Heart right ventricle (tissue), 16 donors: ENCODE results near the gene ABCA6. TPM values are rescaled to one million over a fixed set of nuclear protein-coding genes. Genes with fewer than 3 reads are reported as not detected.

Experiments used
- ATAC-seq, 8 donors: fragments of 200-7000 bp; cut with Tn5 transposase; one replicate each; pipeline ENCODE4 v1.9.1; 2020; ENCODE audit warnings: mild to moderate bottlenecking in 8 of 8, moderate library complexity in 8 of 8, moderate number of reproducible peaks in 1 of 8
- DNase-seq, 2 donors: peaks; one replicate each; pipeline ENCODE4 v3.0.0-alpha.2; 2020
- H3K27ac ChIP-seq, 10 donors: fragments of 200-600 bp; sonication (generic) in 2 of 10; one replicate each; pipeline versions ENCODE4 v1.5.0 to v1.8.0; 2020 to 2022; ENCODE audit warnings: mild to moderate bottlenecking in 3 of 10
- H3K27me3 ChIP-seq, 7 donors: fragments of 200-600 bp; one replicate each; pipeline ENCODE4 v1.8.0; 2021 to 2022; ENCODE audit warnings: mild to moderate bottlenecking in 2 of 7
- H3K36me3 ChIP-seq, 9 donors: fragments of 200-600 bp; sonication (generic) in 1 of 9; one replicate each; pipeline versions ENCODE4 v1.5.0 to v1.8.0; 2020 to 2022; ENCODE audit warnings: mild to moderate bottlenecking in 2 of 9
- H3K4me1 ChIP-seq, 9 donors: fragments of 200-600 bp; sonication (generic) in 1 of 9; one replicate each; pipeline versions ENCODE4 v1.5.0 to v1.8.0; 2020 to 2022; ENCODE audit warnings: mild to moderate bottlenecking in 4 of 9
- H3K4me3 ChIP-seq, 10 donors: fragments of 200-600 bp; sonication (generic) in 2 of 10; one replicate each; pipeline versions ENCODE4 v1.5.0 to v1.8.0; 2020 to 2022; ENCODE audit warnings: mild to moderate bottlenecking in 7 of 10, moderate library complexity in 2 of 10
- H3K9me3 ChIP-seq, 11 donors: fragments of 200-600 bp in 10 of 11; sonication (generic) in 2 of 11; one replicate each; pipeline versions ENCODE4 v1.5.0 to v1.8.0; 2013 to 2022; ENCODE audit warnings: mild to moderate bottlenecking in 2 of 11, control low read depth in 1 of 11, moderate library complexity in 1 of 11
- WGBS, 2 donors: extraction: QIAGEN DNeasy Blood & Tissue Kit; methylation state at CpG; one replicate each; pipeline ENCODE4 v1.1.7; 2013; ENCODE audit warnings: inconsistent platforms in 1 of 2; 5-methylcytosine and 5-hydroxymethylcytosine counted together
- intact Hi-C, 10 donors: fragments of 100-400 bp; cut with DNase I; formaldehyde crosslinking; loops; one replicate each; pipeline versions ENCODE4 v1.11.1 to v1.14.2; 2022
- polyA plus RNA-seq, 2 donors: library from polyadenylated mRNA; stranded (reverse); fragments of 200-250 nt; gene quantifications; one replicate each; pipeline ENCODE4 v1.2.3, GENCODE V29; 2013
- total RNA-seq, 10 donors: library from RNA; stranded (reverse); fragmentation: NEBNext Ultra II Directional in 3 of 10; extraction: Animal tissue kit (Norgen Biotek cat#: 25700) in 3 of 10; gene quantifications; one replicate each; pipeline versions ENCODE4 v1.2.1 to v1.2.4, GENCODE V29; 2021 to 2023
- TF ChIP-seq, protein P1 (sequence below), 9 donors: fragments of 200-600 bp; sonication (generic) in 2 of 9; IDR thresholded peaks; one replicate each; pipeline versions ENCODE4 v1.5.0 to v1.8.0; 2021 to 2022; ENCODE audit warnings: antibody characterized with exemption in 9 of 9, mild to moderate bottlenecking in 5 of 9, moderate library complexity in 1 of 9
- donor health status: Arrhythmogenic right ventricular cardiomyopathy.
- donor health status: ischemic (EF 13 %, LVEDD 7.1; RV severe dilation, severe dysfunction).
- donor health status: healthy with polysubstance abuse.
- donor health status: DM: no; HTN: yes; CAD: no.
- donor health status: DM: no; HTN: no; CAD: no.
- donor health status: ischemic (EF 25% LVEDD 6.9; RV normal size, moderate dysfunction).
- donor health status: ischemic (EF 25% LVEDD 5.7; RV mildly dilated, moderate dysfunction).
- donor health status: healthy.
- donor health status: DM: yes; HTN: yes; CAD: no.
- donor health status: Ischemic cardiomyopathy.
- donor health status: ischemic (EF 35%, LVEDD 5.7; RV mildly dilated, moderate dysfunction).
- donor health status: nonischemic (EF 11% LVEDD 7.7; RV severe dilation, severe dysfunction).
- donor health status: DM: yes; HTN: yes; CAD: no.
- donor health status: PGD.
- donor health status: ischemic (EF 29% LVEDD 5.4; RV normal size, mild dysfunction).
- donor health status: nonischemic (EF 23%, LVEDD 6.1; RV moderate dilation, normal function).

The ABCA6 gene
- total and polyA plus RNA-seq, 12 donors: 5.7 to 38.0 (median 15.0) TPM

GRCh38 chr17:69046121-69046807 lies 95.4 kb downstream of the ABCA6 start:
- Histone ChIP-seq H3K36me3 (peaks cover 0 to 53% (median 15%) of the 10 kb centered on the region in 9 donors), H3K9me3 (peaks cover 0 to 8% (median 0%) of the 10 kb centered on the region in 11 donors), H3K27ac (peak overlapping the region in 5 of 10 donors; percentile 11 to 69 (median 64)), H3K27me3 (no peaks in the 10 kb centered on the region), H3K4me3 (no peak overlapping the region), H3K4me1 (peaks cover 0 to 38% (median 9%) of the 10 kb centered on the region in 9 donors)
- TF ChIP-seq, protein P1, sequence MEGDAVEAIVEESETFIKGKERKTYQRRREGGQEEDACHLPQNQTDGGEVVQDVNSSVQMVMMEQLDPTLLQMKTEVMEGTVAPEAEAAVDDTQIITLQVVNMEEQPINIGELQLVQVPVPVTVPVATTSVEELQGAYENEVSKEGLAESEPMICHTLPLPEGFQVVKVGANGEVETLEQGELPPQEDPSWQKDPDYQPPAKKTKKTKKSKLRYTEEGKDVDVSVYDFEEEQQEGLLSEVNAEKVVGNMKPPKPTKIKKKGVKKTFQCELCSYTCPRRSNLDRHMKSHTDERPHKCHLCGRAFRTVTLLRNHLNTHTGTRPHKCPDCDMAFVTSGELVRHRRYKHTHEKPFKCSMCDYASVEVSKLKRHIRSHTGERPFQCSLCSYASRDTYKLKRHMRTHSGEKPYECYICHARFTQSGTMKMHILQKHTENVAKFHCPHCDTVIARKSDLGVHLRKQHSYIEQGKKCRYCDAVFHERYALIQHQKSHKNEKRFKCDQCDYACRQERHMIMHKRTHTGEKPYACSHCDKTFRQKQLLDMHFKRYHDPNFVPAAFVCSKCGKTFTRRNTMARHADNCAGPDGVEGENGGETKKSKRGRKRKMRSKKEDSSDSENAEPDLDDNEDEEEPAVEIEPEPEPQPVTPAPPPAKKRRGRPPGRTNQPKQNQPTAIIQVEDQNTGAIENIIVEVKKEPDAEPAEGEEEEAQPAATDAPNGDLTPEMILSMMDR (IDR thresholded peaks at IDR 0.05): no peak
- intact Hi-C loops: loop anchor here in 1 of 10 donors (10.0 kb wide), 1 partner anchor 271 kb away; no protein-coding TSS in a partner anchor
- 68 to 73% methylated on average over 4 of the region's 4 CpGs for WGBS, 2 donors
- DNase-seq (no peak), ATAC-seq (no peak)

GRCh38 chr17:69045646-69046045 lies 96.0 kb downstream of the ABCA6 start:
- 97% methylated on average over 2 of the region's 2 CpGs for WGBS, 2 donors

GRCh38 chr17:69044371-69044770 lies 97.3 kb downstream of the ABCA6 start:
- Histone ChIP-seq H3K4me1 (peaks cover 0 to 28% (median 9%) of the 10 kb centered on the region in 9 donors), H3K9me3 (peaks cover 0 to 10% (median 0%) of the 10 kb centered on the region in 11 donors), H3K36me3 (peaks cover 0 to 48% (median 9%) of the 10 kb centered on the region in 9 donors), H3K4me3 (no peak overlapping the region), H3K27ac (no peak overlapping the region), H3K27me3 (no peaks in the 10 kb centered on the region)
- TF ChIP-seq, protein P1 (IDR thresholded peaks at IDR 0.05): no peak
- 94 to 96% methylated on average over 2 of the region's 2 CpGs for WGBS, 2 donors
- DNase-seq: no peak
- intact Hi-C loops: loop anchor here in 1 of 10 donors (10.0 kb wide), 1 partner anchor 270 kb away; no protein-coding TSS in a partner anchor
- ATAC-seq: no peak

More at GRCh38 chr17:69045646-69046045, 96.0 kb downstream of the ABCA6 start:
- H3K9me3 ChIP-seq: peaks cover 0 to 8% (median 0%) of the 10 kb centered on the region in 11 donors
- no peak overlapping the region for H3K4me3 ChIP-seq
- no peaks in the 10 kb centered on the region for H3K27me3 ChIP-seq
- intact Hi-C loops: loop anchor here in 1 of 10 donors (10.0 kb wide), 1 partner anchor 271 kb away; no protein-coding TSS in a partner anchor
- peak overlapping the region in 2 of 10 donors; percentile 29 to 69 for H3K27ac ChIP-seq
- TF ChIP-seq, protein P1 (IDR thresholded peaks at IDR 0.05): no peak
- no peak for ATAC-seq
- H3K4me1 ChIP-seq: peaks cover 0 to 32% (median 9%) of the 10 kb centered on the region in 9 donors
- no peak for DNase-seq
- H3K36me3 ChIP-seq: peaks cover 0 to 53% (median 15%) of the 10 kb centered on the region in 9 donors

DNA sequence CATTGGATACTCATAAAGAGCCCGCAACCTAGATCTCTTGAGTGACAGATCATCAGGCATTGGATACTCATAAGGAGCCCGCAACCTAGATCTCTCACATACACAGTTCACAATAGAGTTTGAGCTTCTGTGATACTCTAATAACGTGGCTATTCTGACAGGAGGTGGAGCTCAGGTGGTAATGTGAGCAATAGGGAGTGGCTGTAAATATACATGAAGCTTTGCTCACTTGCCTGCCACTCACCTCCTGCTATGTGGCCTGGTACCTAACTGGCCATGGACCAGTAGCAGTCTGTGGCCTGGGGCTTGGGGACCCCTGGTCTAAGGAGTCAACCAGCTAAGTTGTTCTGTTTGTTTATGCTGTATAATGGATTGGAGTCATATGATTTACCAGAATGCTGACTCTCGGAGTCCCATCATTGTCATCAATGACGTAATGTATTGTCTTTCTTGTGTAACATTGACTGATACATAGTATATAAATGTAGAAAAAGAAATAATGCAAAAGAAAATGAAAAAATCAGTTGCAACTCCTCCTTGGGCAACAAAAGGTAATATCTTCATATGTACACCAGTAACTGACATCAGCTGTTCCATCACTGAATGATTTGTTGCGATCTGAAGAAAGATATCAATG lies 98.5 kb downstream of the ABCA6 start:
- H3K36me3 ChIP-seq: peaks cover 0 to 37% (median 8%) of the 10 kb centered on the region in 9 donors
- DNase-seq (no peak), ATAC-seq (no peak)
- no peak overlapping the region for H3K27ac ChIP-seq
- intact Hi-C loops: loop anchor here in 1 of 10 donors (10.0 kb wide), 1 partner anchor 268 kb away; no protein-coding TSS in a partner anchor
- TF ChIP-seq, protein P1 (IDR thresholded peaks at IDR 0.05): no peak
- no peak overlapping the region for H3K4me3 ChIP-seq
- H3K9me3 ChIP-seq: peaks cover 0 to 17% (median 0%) of the 10 kb centered on the region in 11 donors
- WGBS, 2 donors: 85 to 89% methylated on average over 6 of the region's 6 CpGs
- H3K4me1 ChIP-seq: peaks cover 0 to 22% (median 9%) of the 10 kb centered on the region in 9 donors
- no peaks in the 10 kb centered on the region for H3K27me3 ChIP-seq
